Measurements from ENCODE around the gene DNM3. TPM values are rescaled to one million over a fixed set of nuclear protein-coding genes. Genes with fewer than 3 reads are reported as not detected.

DNM3 gene
- total and polyA plus RNA-seq, 2 donors (not counting 3 experiments of a cell fraction or from before 2014, with no cell fraction given): 1.4 to 2.5 TPM

- intact Hi-C loops (cut with micrococcal nuclease): loop anchor here (2.0 kb wide), 1 partner anchor 212 kb away; no protein-coding TSS in a partner anchor
- Histone ChIP-seq H3K4me3 (replicated peaks in 1 of 3; ENCODE audit: insufficient read depth in 1 of 3, low read depth in 1 of 3, low read length in 3 of 3) (no peak overlapping the region), H4K20me1 (replicated peaks; ENCODE audit: control insufficient read depth, extremely low read depth, insufficient read depth, low read length) (no peaks in the 10 kb centered on the region), H3K79me2 (ENCODE audit: control insufficient read depth, insufficient read depth, low read length) (no peaks in the 10 kb centered on the region), H3K27me3 (ENCODE audit: control insufficient read depth in 2 of 2, insufficient read depth in 2 of 2, low read length in 2 of 2) (no peaks in the 10 kb centered on the region), H3K4me2 (ENCODE audit: insufficient read depth, low read length) (peak overlapping the region; percentile 86), H3K4me1 (ENCODE audit: control insufficient read depth, extremely low read depth, insufficient read depth, low read length) (peaks cover 42% of the 10 kb centered on the region), H3K9me3 (replicated peaks; ENCODE audit: control insufficient read depth, insufficient read depth, low read length) (no peaks in the 10 kb centered on the region), H3K9ac (replicated peaks; ENCODE audit: extremely low read depth, insufficient read depth, low read length) (no peak overlapping the region), H3K36me3 (ENCODE audit: control insufficient read depth in 2 of 2, extremely low read depth in 1 of 2, insufficient read depth in 2 of 2, low read length in 2 of 2) (no peaks in the 10 kb centered on the region), H2AFZ (ENCODE audit: low read depth, low read length) (no peak overlapping the region), H3K27ac (ENCODE audit: insufficient read depth, low read depth, low read length) (peak overlapping the region; percentile 28), H3K9me1 (replicated peaks; ENCODE audit: control insufficient read depth, extremely low read depth, insufficient read depth, low read length) (no peaks in the 10 kb centered on the region)
- POLR2A ChIA-PET: interaction anchor here (0.6 kb wide), 1 partner anchor 215 kb away, joined by 6 read pairs; no protein-coding TSS in a partner anchor
- CTCF ChIA-PET: interaction anchor here (1.0 to 2.4 kb wide), 6 partner anchors 9 to 291 kb away, joined by 3 to 12 read pairs (median 3); no protein-coding TSS in a partner anchor
- FAIRE-seq (no peak), DNase-seq (ENCODE audit: low read depth, low spot score) (no peak)
- BruUV-seq (replicated peaks): no TSS peak
- TF ChIP-seq FOS (IDR thresholded peaks at IDR 0.05; ENCODE audit: borderline replicate concordance, insufficient read depth, low read length) (no peak), MYC (IDR thresholded peaks at IDR 0.05; ENCODE audit: low read depth, low read length) (no peak), POLR2AphosphoS5 (IDR thresholded peaks at IDR 0.05; ENCODE audit: insufficient read depth, low read depth, low read length) (no peak), POLR2A (IDR thresholded peaks at IDR 0.05; ENCODE audit: low read depth, low read length) (no peak), EZH2 (IDR thresholded peaks at IDR 0.05; ENCODE audit: borderline replicate concordance, low read depth, low read length, severe bottlenecking) (no peak), JUN (IDR thresholded peaks at IDR 0.05; ENCODE audit: borderline replicate concordance, insufficient read depth, insufficient read length, low read depth) (no peak), CTCF (IDR thresholded peaks at IDR 0.05; ENCODE audit: extremely low read depth in 1 of 2, insufficient read depth in 1 of 2, low read depth in 1 of 2, low read length in 2 of 2) (no peak), GATA2 (IDR thresholded peaks at IDR 0.05; ENCODE audit: insufficient read depth, insufficient read length, low read depth, low read length) (no peak), MAX (IDR thresholded peaks at IDR 0.05; ENCODE audit: insufficient read depth, insufficient read length) (no peak)
- dilution Hi-C loops (cut with MboI; ENCODE audit: extremely low pct_ligation_motif_present, low sequenced_read_pairs): no loop called here
These were observed 267.0 kb downstream of the DNM3 start for GRCh38 chr1:172108161-172108893.
